Endothelial cell (in vitro differentiated cells): ENCODE measurements around the gene LASP1NB.
"Not testable (repeated sequence)": the region's sequence is repeated elsewhere in the genome, so short reads cannot be mapped to it uniquely, and the experiment has no call there.

Experiments used
- DNase-seq: peaks from one replicate; pipeline ENCODE4 v3.0.0; 2021; ENCODE audit warnings: low spot score
- H3K27ac Mint-ChIP-seq: one replicate; pipeline ENCODE4 v1.8.0; 2021; ENCODE audit warnings: mixed read lengths, inconsistent platforms; ENCODE audit not compliant: unreplicated experiment
- H3K27me3 Mint-ChIP-seq: one replicate; pipeline ENCODE4 v1.8.0; 2021; ENCODE audit warnings: mild to moderate bottlenecking, moderate library complexity, mixed read lengths, inconsistent platforms; ENCODE audit not compliant: unreplicated experiment
- H3K36me3 Mint-ChIP-seq: one replicate; pipeline ENCODE4 v1.8.0; 2021; ENCODE audit warnings: mild to moderate bottlenecking, low read depth, mixed read lengths, inconsistent platforms; ENCODE audit not compliant: unreplicated experiment
- H3K4me1 Mint-ChIP-seq: one replicate; pipeline ENCODE4 v1.8.0; 2021; ENCODE audit warnings: mild to moderate bottlenecking, mixed read lengths, inconsistent platforms; ENCODE audit not compliant: unreplicated experiment
- H3K4me3 Mint-ChIP-seq: one replicate; pipeline ENCODE4 v1.8.0; 2021; ENCODE audit warnings: mild to moderate bottlenecking, mixed read lengths, inconsistent platforms; ENCODE audit not compliant: unreplicated experiment
- H3K9me3 Mint-ChIP-seq: one replicate; pipeline ENCODE4 v1.8.0; 2021; ENCODE audit warnings: mixed read lengths, inconsistent platforms; ENCODE audit not compliant: unreplicated experiment
- CTCF ChIP-seq: fragments of 200-600 bp; sonication (generic); IDR thresholded peaks from one replicate; pipeline ENCODE4 v1.5.0; 2021; ENCODE audit warnings: antibody characterized with exemption; ENCODE audit not compliant: unreplicated experiment

The LASP1NB gene

DNA sequence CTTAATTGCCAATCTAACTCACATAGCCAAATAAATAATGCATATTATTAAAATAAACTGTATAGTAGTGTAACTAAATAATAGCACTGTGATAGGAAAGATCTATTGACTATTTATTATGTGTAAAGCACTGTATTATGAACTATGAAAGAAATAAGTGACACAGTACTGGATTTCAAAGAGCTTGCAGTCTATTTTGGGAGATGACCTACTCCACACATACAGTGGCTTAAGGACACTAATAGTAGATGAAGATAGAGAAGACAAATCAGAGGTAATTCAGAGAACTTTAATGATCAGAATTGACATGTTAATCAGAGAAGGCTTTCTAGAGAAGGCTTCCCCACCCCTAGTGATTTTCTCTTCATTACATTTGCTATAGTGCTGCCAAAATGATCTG lies 14.6 kb downstream of the LASP1NB start:
- Mint-ChIP-seq H3K36me3 (no peaks in the 10 kb centered on the region), H3K27ac (no peak overlapping the region), H3K4me3 (no peak overlapping the region), H3K4me1 (no peaks in the 10 kb centered on the region), H3K27me3 (peaks cover 1% of the 10 kb centered on the region), H3K9me3 (no peaks in the 10 kb centered on the region)
- no peak for DNase-seq
- no peak for TF ChIP-seq CTCF

DNA sequence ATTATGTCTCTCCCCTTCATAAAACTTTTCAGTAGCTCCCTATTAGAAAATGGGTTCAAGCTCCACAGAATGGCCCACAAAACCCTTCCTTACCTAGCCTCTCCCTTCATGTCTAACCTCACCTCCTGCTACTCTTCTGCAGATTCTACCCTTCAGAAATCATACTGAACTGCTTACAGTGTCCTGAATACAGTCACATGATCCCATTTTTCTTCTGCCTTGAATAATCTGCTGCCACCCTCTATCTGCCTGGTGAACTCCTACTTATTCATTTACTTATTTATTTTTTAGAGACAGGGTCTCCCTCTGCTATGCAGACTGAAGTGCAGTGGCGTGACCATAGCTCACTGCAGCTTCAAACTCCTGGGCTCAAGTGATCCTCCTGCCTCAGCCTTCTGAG lies 15.0 kb downstream of the LASP1NB start:
- no peaks in the 10 kb centered on the region for H3K4me1 Mint-ChIP-seq
- no peak overlapping the region for H3K4me3 Mint-ChIP-seq
- peaks cover 1% of the 10 kb centered on the region for H3K27me3 Mint-ChIP-seq
- no peaks in the 10 kb centered on the region for H3K9me3 Mint-ChIP-seq
- no peaks in the 10 kb centered on the region for H3K36me3 Mint-ChIP-seq
- H3K27ac Mint-ChIP-seq: no peak overlapping the region
- no peak for TF ChIP-seq CTCF
- DNase-seq: no peak

- TF ChIP-seq CTCF: no peak
- no peak for DNase-seq
- no peaks in the 10 kb centered on the region for H3K4me1 Mint-ChIP-seq
- no peak overlapping the region for H3K27ac Mint-ChIP-seq
- H3K9me3 Mint-ChIP-seq: no peaks in the 10 kb centered on the region
- no peaks in the 10 kb centered on the region for H3K27me3 Mint-ChIP-seq
- no peaks in the 10 kb centered on the region for H3K36me3 Mint-ChIP-seq
- H3K4me3 Mint-ChIP-seq: no peak overlapping the region
Measured at GRCh38 chr17:38942696-38943334, 17.4 kb downstream of the LASP1NB start.

DNA sequence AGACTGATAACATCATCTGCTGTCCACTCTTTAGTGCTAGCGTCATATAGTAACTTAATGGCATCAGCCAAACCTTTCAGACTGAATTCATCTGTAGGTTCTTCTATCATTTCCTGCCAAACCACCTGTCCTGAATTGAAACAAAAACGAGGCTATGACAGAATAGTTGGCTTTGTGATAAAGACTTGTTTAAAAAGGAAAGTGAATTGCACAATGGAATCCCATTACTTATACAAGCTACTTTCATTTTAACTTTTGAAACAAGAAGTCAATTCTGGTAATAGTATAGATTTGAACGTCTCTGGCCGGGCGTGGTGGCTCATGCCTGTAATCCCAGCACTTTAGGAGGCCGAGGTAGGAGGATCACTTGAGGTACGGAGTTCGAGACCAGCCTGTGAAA lies 18.2 kb downstream of the LASP1NB start:
- no peaks in the 10 kb centered on the region for H3K36me3 Mint-ChIP-seq
- H3K27me3 Mint-ChIP-seq: no peaks in the 10 kb centered on the region
- H3K9me3 Mint-ChIP-seq: no peaks in the 10 kb centered on the region
- H3K27ac Mint-ChIP-seq: no peak overlapping the region
- H3K4me3 Mint-ChIP-seq: no peak overlapping the region
- TF ChIP-seq CTCF: no peak
- no peak for DNase-seq
- H3K4me1 Mint-ChIP-seq: no peaks in the 10 kb centered on the region

DNA sequence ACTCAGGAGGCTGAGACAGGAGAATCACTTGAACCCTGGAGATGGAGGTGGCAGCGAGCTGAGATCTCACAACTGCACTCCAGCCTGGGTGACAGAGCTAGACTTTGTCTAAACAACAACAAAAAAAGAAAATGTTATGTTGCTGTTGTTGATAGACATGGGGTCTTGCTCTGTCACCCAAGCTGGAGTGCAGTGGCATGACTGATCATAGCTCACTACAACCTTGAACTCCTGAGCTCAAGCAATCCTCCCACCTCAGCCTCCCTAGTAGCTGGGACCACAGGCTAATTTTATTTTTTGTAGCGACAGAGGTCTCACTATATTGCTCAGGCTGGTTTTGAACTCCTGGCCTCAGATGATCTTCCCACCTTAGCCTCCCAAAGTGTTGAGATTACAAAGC lies 21.8 kb downstream of the LASP1NB start:
- H3K4me3 Mint-ChIP-seq: no peak overlapping the region
- H3K36me3 Mint-ChIP-seq: no peaks in the 10 kb centered on the region
- no peaks in the 10 kb centered on the region for H3K9me3 Mint-ChIP-seq
- H3K27ac Mint-ChIP-seq: no peak overlapping the region
- TF ChIP-seq CTCF: no peak
- no peaks in the 10 kb centered on the region for H3K4me1 Mint-ChIP-seq
- no peak for DNase-seq
- H3K27me3 Mint-ChIP-seq: no peaks in the 10 kb centered on the region

- H3K4me3 Mint-ChIP-seq, H3K4me1 Mint-ChIP-seq, H3K27ac Mint-ChIP-seq, DNase-seq, H3K36me3 Mint-ChIP-seq, H3K9me3 Mint-ChIP-seq, H3K27me3 Mint-ChIP-seq: not testable (repeated sequence)
Measured at GRCh38 chr17:38953800-38954199, 28.4 kb downstream of the LASP1NB start.
